OCI-LY1 (cell line): ENCODE data around the gene OR5AS1.
"Not testable (repeated sequence)": the region's sequence is repeated elsewhere in the genome, so short reads cannot be mapped to it uniquely, and the experiment has no call there.

Experiments
- H2AFZ ChIP-seq: fragments of 200-600 bp; sonication (generic), shearing (Covaris generic); 2 replicates; pipeline ENCODE4 v1.6.0; 2014; ENCODE audit warnings: antibody characterized with exemption, mild to moderate bottlenecking, low read length
- H3F3A ChIP-seq: fragments of 200-600 bp; sonication (generic), shearing (Covaris generic); 2 replicates; pipeline ENCODE4 v1.6.0; 2014; ENCODE audit warnings: mild to moderate bottlenecking, antibody characterized with exemption, low read length, moderate library complexity; ENCODE audit not compliant: insufficient read depth
- H3K27ac ChIP-seq: fragments of 200-600 bp; sonication (generic); 2 replicates; pipeline ENCODE4 v1.5.1; 2014; ENCODE audit warnings: low read length, mixed run types, mild to moderate bottlenecking, low read depth; ENCODE audit not compliant: poor library complexity, severe bottlenecking
- H3K27me3 ChIP-seq: fragments of 200-600 bp; sonication (generic); 2 replicates; pipeline ENCODE4 v1.6.0; 2014; ENCODE audit warnings: antibody characterized with exemption, mild to moderate bottlenecking, low read length, moderate library complexity; ENCODE audit not compliant: insufficient read depth
- H3K36me3 ChIP-seq: fragments of 200-600 bp; sonication (generic); 2 replicates; pipeline ENCODE4 v1.6.1; 2014; ENCODE audit warnings: mild to moderate bottlenecking, antibody characterized with exemption, low read length, moderate library complexity, mixed read lengths; ENCODE audit not compliant: insufficient read depth
- H3K4me1 ChIP-seq: fragments of 200-600 bp; sonication (generic); 2 replicates; pipeline ENCODE4 v1.5.1; 2014; ENCODE audit warnings: mild to moderate bottlenecking, low read length, moderate library complexity; ENCODE audit not compliant: insufficient read depth, severe bottlenecking
- H3K4me2 ChIP-seq: fragments of 200-600 bp; sonication (generic), shearing (Covaris generic); 2 replicates; pipeline ENCODE4 v1.6.1; 2014; ENCODE audit warnings: low read length
- H3K4me3 ChIP-seq: fragments of 200-600 bp; sonication (generic); 2 replicates; pipeline ENCODE4 v1.5.1; 2014; ENCODE audit warnings: low read length, low read depth, mild to moderate bottlenecking, mixed read lengths; ENCODE audit not compliant: poor library complexity, severe bottlenecking
- H3K79me2 ChIP-seq: fragments of 200-600 bp; shearing (Covaris generic); 2 replicates; pipeline ENCODE4 v1.6.1; 2016; ENCODE audit warnings: mixed run types, low read length, mixed read lengths; ENCODE audit not compliant: insufficient read depth
- H3K9ac ChIP-seq: fragments of 200-600 bp; sonication (generic), shearing (Covaris generic); 2 replicates; pipeline ENCODE4 v1.6.1; 2014; ENCODE audit warnings: mild to moderate bottlenecking, low read length, mixed read lengths
- H3K9me2 ChIP-seq: fragments of 200-600 bp; sonication (generic), shearing (Covaris generic); 2 replicates; pipeline ENCODE4 v1.6.1; 2014; ENCODE audit warnings: low read depth, mild to moderate bottlenecking, low read length, mixed read lengths
- H3K9me3 ChIP-seq: fragments of 200-600 bp; shearing (Covaris generic); 2 replicates; pipeline ENCODE4 v1.6.1; 2014; ENCODE audit warnings: low read length, mixed read lengths
- H4K20me1 ChIP-seq: fragments of 200-600 bp; sonication (generic), shearing (Covaris generic); 2 replicates; pipeline ENCODE4 v1.6.0; 2016; ENCODE audit warnings: mild to moderate bottlenecking, low read length; ENCODE audit not compliant: insufficient read depth
- CTCF ChIP-seq: fragments of 200-600 bp; sonication (generic), shearing (Covaris generic); IDR thresholded peaks from 2 replicates; pipeline ENCODE4 v1.5.1; 2017; ENCODE audit warnings: mild to moderate bottlenecking, antibody characterized with exemption, low read length, moderate library complexity, mixed read lengths
- EZH2 ChIP-seq: fragments of 200-600 bp; sonication (generic), shearing (Covaris generic); IDR thresholded peaks from 2 replicates; pipeline ENCODE4 v1.8.0; 2017; ENCODE audit warnings: borderline replicate concordance, mixed run types, mild to moderate bottlenecking, antibody characterized with exemption, low read length, moderate library complexity, mixed read lengths

Gene OR5AS1

GRCh38 chr11:56049487-56049886, 22.0 kb downstream of the OR5AS1 start:
- Histone ChIP-seq H3K9me3 (no peaks in the 10 kb centered on the region), H3K4me3 (no peak overlapping the region), H3K27me3 (no peaks in the 10 kb centered on the region), H3K79me2 (no peaks in the 10 kb centered on the region), H3F3A (no peaks in the 10 kb centered on the region), H3K27ac (no peak overlapping the region), H3K36me3 (no peaks in the 10 kb centered on the region), H3K9ac (no peak overlapping the region), H3K9me2 (no peaks in the 10 kb centered on the region), H3K4me2 (no peak overlapping the region), H2AFZ (no peak overlapping the region), H4K20me1 (no peaks in the 10 kb centered on the region), H3K4me1 (no peaks in the 10 kb centered on the region)
- TF ChIP-seq CTCF (no peak), EZH2 (no peak)

- not testable (repeated sequence) for H3K9me3 ChIP-seq, H3F3A ChIP-seq, H2AFZ ChIP-seq, H3K9me2 ChIP-seq, H3K9ac ChIP-seq, H3K27me3 ChIP-seq, H3K79me2 ChIP-seq, H3K36me3 ChIP-seq, H3K4me2 ChIP-seq, H4K20me1 ChIP-seq, H3K4me3 ChIP-seq, H3K27ac ChIP-seq, H3K4me1 ChIP-seq
Observed at GRCh38 chr11:56056366-56056765, 28.9 kb downstream of the OR5AS1 start.

GRCh38 chr11:56057661-56058237, 30.3 kb downstream of the OR5AS1 start:
- not testable (repeated sequence) for H3K27ac ChIP-seq, H3K36me3 ChIP-seq, H3K9me3 ChIP-seq, H4K20me1 ChIP-seq, H3K9me2 ChIP-seq, H3K4me3 ChIP-seq, H3F3A ChIP-seq, H3K9ac ChIP-seq, H3K4me2 ChIP-seq, H2AFZ ChIP-seq, H3K79me2 ChIP-seq, H3K4me1 ChIP-seq, H3K27me3 ChIP-seq

GRCh38 chr11:56058260-56058780, 30.9 kb downstream of the OR5AS1 start:
- not testable (repeated sequence) for H3K4me2 ChIP-seq

More at GRCh38 chr11:56058260-56058780, 30.9 kb downstream of the OR5AS1 start:
- H2AFZ ChIP-seq, H3K9me2 ChIP-seq, H3K27me3 ChIP-seq, H3K36me3 ChIP-seq, H3K4me3 ChIP-seq, H3K79me2 ChIP-seq, H3K9ac ChIP-seq, H3K4me1 ChIP-seq, H3K27ac ChIP-seq, H3F3A ChIP-seq, H3K9me3 ChIP-seq, H4K20me1 ChIP-seq: not testable (repeated sequence)
